Lower lobe of right lung (tissue), 2 donors: ENCODE results near the gene CFAP97. TPM values are rescaled to one million over a fixed set of nuclear protein-coding genes. Genes with fewer than 3 reads are reported as not detected.
A peak's percentile ranks its signal among the peaks of the same experiment; 100 is the strongest.

Experiments used
- ATAC-seq, 2 donors: fragments of 200-7000 bp; cut with Tn5 transposase; one replicate each; pipeline ENCODE4 v1.9.1; 2020 to 2022; ENCODE audit warnings: mild to moderate bottlenecking in 2 of 2, moderate library complexity in 2 of 2
- DNase-seq: peaks from one replicate; pipeline ENCODE4 v3.0.0-alpha.2; 2020
- H3K27ac ChIP-seq: fragments of 200-600 bp; one replicate; pipeline ENCODE4 v1.8.0; 2022
- H3K27me3 ChIP-seq: fragments of 200-600 bp; one replicate; pipeline ENCODE4 v1.8.0; 2022; ENCODE audit warnings: low read depth
- H3K36me3 ChIP-seq: fragments of 200-600 bp; one replicate; pipeline ENCODE4 v1.8.0; 2022; ENCODE audit warnings: mild to moderate bottlenecking
- H3K4me1 ChIP-seq: fragments of 200-600 bp; one replicate; pipeline ENCODE4 v1.8.0; 2022
- H3K4me3 ChIP-seq: fragments of 200-600 bp; one replicate; pipeline ENCODE4 v1.8.0; 2022; ENCODE audit warnings: mild to moderate bottlenecking
- H3K9me3 ChIP-seq: fragments of 200-600 bp; one replicate; pipeline ENCODE4 v1.8.0; 2022
- CTCF ChIP-seq: fragments of 200-600 bp; IDR thresholded peaks from one replicate; pipeline ENCODE4 v1.8.0; 2022; ENCODE audit warnings: antibody characterized with exemption, mild to moderate bottlenecking
- intact Hi-C: fragments of 100-400 bp; cut with DNase I; formaldehyde crosslinking; loops from one replicate; pipeline ENCODE4 v1.11.0; 2022
- total RNA-seq: library from RNA; stranded (reverse); fragmentation: NEBNext Ultra II Directional; extraction: Animal tissue kit (Norgen Biotek cat#: 25700); gene quantifications from one replicate; pipeline ENCODE4 v1.2.1, GENCODE V29; 2021
- donor health status: DM: no; HTN: yes; CAD: no; lungs with severe emphysema.

CFAP97 gene
- total RNA-seq, 1 donor from 2014 or later, result 29.4 TPM

- TF ChIP-seq CTCF, result no peak
- ATAC-seq, result no peak
- Histone ChIP-seq H3K27ac (no peak overlapping the region), H3K4me1 (peaks cover 9% of the 10 kb centered on the region), H3K9me3 (no peaks in the 10 kb centered on the region), H3K36me3 (no peaks in the 10 kb centered on the region), H3K27me3 (peaks cover 13% of the 10 kb centered on the region), H3K4me3 (no peak overlapping the region)
- DNase-seq, result no peak
- intact Hi-C loops, result no loop called here
Observed at GRCh38 chr4:185138161-185138560, 65.6 kb downstream of the CFAP97 start.

- TF ChIP-seq CTCF, result no peak
- peaks cover 8% of the 10 kb centered on the region for H3K27me3 ChIP-seq
- H3K4me3 ChIP-seq, result no peak overlapping the region
- H3K36me3 ChIP-seq, result no peaks in the 10 kb centered on the region
- no peaks in the 10 kb centered on the region for H3K9me3 ChIP-seq
- no peak overlapping the region for H3K27ac ChIP-seq
- intact Hi-C loops, result no loop called here
- DNase-seq (no peak), ATAC-seq (no peak)
- H3K4me1 ChIP-seq, result peaks cover 3% of the 10 kb centered on the region
Observed at GRCh38 chr4:185137233-185137925, 66.4 kb downstream of the CFAP97 start.

- intact Hi-C loops, result no loop called here
- Histone ChIP-seq H3K9me3 (no peaks in the 10 kb centered on the region), H3K36me3 (no peaks in the 10 kb centered on the region), H3K27ac (no peak overlapping the region), H3K4me1 (no peaks in the 10 kb centered on the region), H3K4me3 (no peak overlapping the region), H3K27me3 (no peaks in the 10 kb centered on the region)
- ATAC-seq, result peak; percentile 68 to 84
- TF ChIP-seq CTCF, result peak; percentile 77
- no peak for DNase-seq
Observed at GRCh38 chr4:185134307-185134869, 69.4 kb downstream of the CFAP97 start.

- intact Hi-C loops, result no loop called here
- H3K36me3 ChIP-seq, result no peaks in the 10 kb centered on the region
- peak; percentile 57 for DNase-seq
- TF ChIP-seq CTCF, result no peak
- peaks cover 11% of the 10 kb centered on the region for H3K4me1 ChIP-seq
- peak; percentile 74 to 83 for ATAC-seq
- H3K9me3 ChIP-seq, result no peaks in the 10 kb centered on the region
- H3K27ac ChIP-seq, result peak overlapping the region; percentile 44
- peak overlapping the region; percentile 65 for H3K4me3 ChIP-seq
- peaks cover 23% of the 10 kb centered on the region for H3K27me3 ChIP-seq
Observed at GRCh38 chr4:185128272-185129119, 75.3 kb downstream of the CFAP97 start.

GRCh38 chr4:185127021-185127925, 76.5 kb downstream of the CFAP97 start:
- intact Hi-C loops, result no loop called here

More at GRCh38 chr4:185127021-185127925, 76.5 kb downstream of the CFAP97 start:
- H3K9me3 ChIP-seq, result no peaks in the 10 kb centered on the region
- H3K36me3 ChIP-seq, result no peaks in the 10 kb centered on the region
- peak overlapping the region; percentile 36 for H3K27ac ChIP-seq
- H3K4me1 ChIP-seq, result peaks cover 11% of the 10 kb centered on the region
- no peak for TF ChIP-seq CTCF
- peak overlapping the region; percentile 65 for H3K4me3 ChIP-seq
- H3K27me3 ChIP-seq, result peaks cover 23% of the 10 kb centered on the region
- DNase-seq (peak; percentile 53), ATAC-seq (peak; percentile 58 to 75)
